SJSA1 (cell line): ENCODE results near the gene CCDC78. TPM values are rescaled to one million over a fixed set of nuclear protein-coding genes. Genes with fewer than 3 reads are reported as not detected.
A peak's percentile ranks its signal among the peaks of the same experiment; 100 is the strongest.

ENCODE experiments used
- DNase-seq, 2 experiments: peaks; one replicate each; pipeline ENCODE4 v3.0.0-alpha.2; 2015 to 2020; ENCODE audit warnings: low spot score in 2 of 2, low read depth in 1 of 2
- H3K27ac ChIP-seq: fragments of 250-450 bp; sonication (Bioruptor Pico); 2 replicates; pipeline ENCODE4 v1.5.1; 2020; ENCODE audit warnings: mild to moderate bottlenecking, moderate library complexity
- H3K27me3 ChIP-seq: fragments of 250-450 bp; sonication (Bioruptor Pico); replicated peaks from 2 replicates; pipeline ENCODE4 v1.5.1; 2020; ENCODE audit warnings: mild to moderate bottlenecking, moderate library complexity
- H3K36me3 ChIP-seq: fragments of 250-450 bp; sonication (Bioruptor Pico); 2 replicates; pipeline ENCODE4 v1.5.1; 2020; ENCODE audit warnings: mild to moderate bottlenecking
- H3K4me1 ChIP-seq: fragments of 250-450 bp; sonication (Bioruptor Pico); replicated peaks from 2 replicates; pipeline ENCODE4 v1.6.1; 2021; ENCODE audit warnings: mild to moderate bottlenecking
- H3K4me3 ChIP-seq: fragments of 250-450 bp; sonication (Bioruptor Pico); 2 replicates; pipeline ENCODE4 v1.5.1; 2020; ENCODE audit warnings: mild to moderate bottlenecking
- H3K9me3 ChIP-seq: fragments of 250-450 bp; sonication (Bioruptor Pico); replicated peaks from 2 replicates; pipeline ENCODE4 v1.5.1; 2020; ENCODE audit warnings: mild to moderate bottlenecking
- total RNA-seq: library from RNA; depleted of rRNA; stranded (reverse); fragments of >200 nt; shearing (Covaris generic); gene quantifications from 2 replicates; pipeline ENCODE4 v1.2.3, GENCODE V29; 2014

The CCDC78 gene
- total RNA-seq, 1 experiment from 2014 or later: 0.26 TPM

DNA sequence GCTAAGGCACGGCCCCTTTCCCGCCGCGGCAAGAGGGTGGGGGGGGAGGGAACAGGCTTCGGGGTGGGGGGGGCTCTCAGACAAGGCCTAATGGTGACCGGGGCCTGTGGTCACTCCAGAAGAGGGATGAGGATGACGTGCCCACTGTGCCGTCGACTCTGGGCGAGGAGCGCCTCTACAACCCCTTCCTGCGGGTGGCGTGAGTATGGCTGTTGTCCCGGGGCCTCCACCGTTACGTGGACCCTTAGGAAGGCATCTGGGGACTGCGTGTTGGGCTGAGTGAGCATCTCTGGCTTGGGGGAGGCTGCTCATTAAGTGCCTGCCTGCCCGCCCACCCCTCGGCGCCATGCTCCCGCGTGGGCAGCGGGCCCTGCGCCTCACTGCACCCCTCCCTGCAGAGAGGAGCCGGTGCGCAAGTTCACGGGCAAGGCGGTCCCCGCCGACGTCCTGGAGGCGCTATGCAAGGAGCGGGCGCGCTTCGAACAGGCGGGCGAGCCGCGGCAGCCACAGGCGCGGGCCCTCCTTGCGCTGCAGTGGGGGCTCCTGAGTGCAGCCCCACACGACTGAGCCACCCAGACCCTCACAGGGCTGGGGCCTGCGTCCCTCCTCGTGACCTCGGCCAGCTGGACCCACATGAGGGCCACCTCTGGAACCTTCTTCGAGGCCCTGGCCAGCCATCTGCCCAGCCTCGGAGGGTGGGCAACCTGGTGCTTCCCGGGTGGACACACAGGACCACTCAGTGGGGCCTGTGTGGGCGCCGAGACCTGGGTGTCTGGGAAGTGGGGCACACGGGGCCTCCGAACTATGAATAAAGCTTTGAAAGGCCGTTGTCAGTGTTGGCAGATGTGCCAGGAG lies 2.9 kb upstream of the CCDC78 start:
- H3K9me3 ChIP-seq: no peaks in the 10 kb centered on the region
- H3K4me3 ChIP-seq: no peak overlapping the region
- H3K36me3 ChIP-seq: peaks cover 17% of the 10 kb centered on the region
- peaks cover 24% of the 10 kb centered on the region for H3K27me3 ChIP-seq
- DNase-seq: no peak
- no peak overlapping the region for H3K27ac ChIP-seq
- H3K4me1 ChIP-seq: peaks cover 19% of the 10 kb centered on the region

DNA sequence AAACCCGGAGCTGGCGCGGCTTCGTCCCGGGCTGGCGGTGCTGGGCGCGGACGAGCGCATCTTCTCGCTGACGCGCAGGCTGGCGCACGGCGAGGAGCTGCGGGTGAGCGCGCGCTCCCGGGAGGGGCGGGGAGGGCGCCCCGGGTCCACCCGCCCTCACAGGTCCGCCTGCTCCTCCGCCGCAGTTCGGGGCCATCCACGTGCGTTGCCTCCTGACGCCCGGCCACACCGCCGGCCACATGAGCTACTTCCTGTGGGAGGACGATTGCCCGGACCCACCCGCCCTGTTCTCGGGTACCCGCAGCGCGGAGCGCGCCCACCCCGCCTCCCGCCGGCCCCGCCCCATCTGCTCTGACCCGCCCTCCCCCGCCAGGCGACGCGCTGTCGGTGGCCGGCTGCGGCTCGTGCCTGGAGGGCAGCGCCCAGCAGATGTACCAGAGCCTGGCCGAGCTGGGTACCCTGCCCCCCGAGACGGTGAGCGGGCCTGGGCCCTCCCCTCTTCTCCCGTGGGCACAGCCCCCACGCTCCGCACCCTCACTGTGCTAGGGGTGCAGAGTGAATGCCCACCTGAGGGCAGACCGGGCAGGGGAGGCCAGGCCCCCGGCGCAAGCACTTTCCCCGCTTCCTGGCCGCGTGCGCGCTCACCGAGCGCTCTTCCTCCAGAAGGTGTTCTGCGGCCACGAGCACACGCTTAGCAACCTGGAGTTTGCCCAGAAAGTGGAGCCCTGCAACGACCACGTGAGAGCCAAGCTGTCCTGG lies 2.1 kb upstream of the CCDC78 start:
- peaks cover 8% of the 10 kb centered on the region for H3K36me3 ChIP-seq
- peak overlapping the region; percentile 30 for H3K4me3 ChIP-seq
- H3K9me3 ChIP-seq: no peaks in the 10 kb centered on the region
- H3K27me3 ChIP-seq: peaks cover 24% of the 10 kb centered on the region
- peak; percentile 66 to 82 for DNase-seq
- H3K27ac ChIP-seq: no peak overlapping the region
- H3K4me1 ChIP-seq: peaks cover 19% of the 10 kb centered on the region

DNA sequence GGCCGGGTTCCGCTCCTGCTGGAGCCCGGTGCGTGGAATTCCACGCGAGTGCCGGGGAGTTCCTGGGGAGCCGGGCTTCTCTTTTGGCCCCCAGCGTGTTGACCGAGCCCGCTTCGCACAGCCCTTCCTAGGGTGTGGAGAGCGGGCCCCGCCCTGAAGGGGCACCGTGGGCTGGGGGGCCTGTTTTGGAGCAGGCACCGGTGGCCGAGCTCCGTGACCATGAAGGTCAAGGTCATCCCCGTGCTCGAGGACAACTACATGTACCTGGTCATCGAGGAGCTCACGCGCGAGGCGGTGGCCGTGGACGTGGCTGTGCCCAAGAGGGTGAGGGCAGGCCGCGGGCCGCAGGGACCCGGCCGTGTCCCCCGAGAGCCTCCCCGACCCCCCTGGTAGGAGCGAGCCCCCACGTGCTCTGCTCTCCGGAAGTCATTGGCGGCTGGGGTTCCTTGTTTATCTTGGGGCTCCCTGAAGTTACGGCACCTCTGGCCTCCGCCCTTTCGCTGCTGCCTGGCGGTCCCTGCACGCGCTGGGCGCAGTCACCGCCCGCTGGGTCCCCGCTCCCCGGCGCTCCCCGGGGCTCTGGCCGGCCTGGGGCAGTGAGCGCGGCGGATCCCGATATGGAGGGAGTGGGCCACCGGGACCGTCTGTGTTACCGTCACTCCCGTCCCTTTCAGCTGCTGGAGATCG lies 1.2 kb upstream of the CCDC78 start:
- peak overlapping the region; percentile 30 for H3K4me3 ChIP-seq
- peaks cover 4% of the 10 kb centered on the region; the same call in 1 of the 2 replicates for H3K36me3 ChIP-seq
- peaks cover 24% of the 10 kb centered on the region for H3K27me3 ChIP-seq
- peak in 1 of 2 experiments; percentile 37 for DNase-seq
- H3K27ac ChIP-seq: no peak overlapping the region
- H3K9me3 ChIP-seq: no peaks in the 10 kb centered on the region
- H3K4me1 ChIP-seq: peaks cover 19% of the 10 kb centered on the region

DNA sequence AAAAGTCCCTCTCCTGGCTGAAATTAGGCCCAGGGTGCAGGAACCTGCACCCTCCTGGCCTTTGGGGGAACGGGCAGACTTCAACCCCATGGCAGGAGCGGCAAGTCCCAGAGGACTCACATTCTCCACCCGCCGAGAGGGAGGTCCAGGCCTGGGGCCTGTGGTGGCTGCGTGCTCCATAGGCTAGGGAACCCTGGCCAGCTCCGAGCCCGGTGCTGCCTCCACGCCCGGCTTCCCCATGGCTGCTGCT lies 130 bp downstream of the CCDC78 start:
- H3K9me3 ChIP-seq: 0 out of 2 replicates have a peak, but pooled peaks cover 4% of the 10 kb centered on the region
- H3K27ac ChIP-seq: no peak overlapping the region
- H3K4me1 ChIP-seq: peaks cover 30% of the 10 kb centered on the region
- no peak overlapping the region for H3K4me3 ChIP-seq
- peaks cover 24% of the 10 kb centered on the region for H3K27me3 ChIP-seq
- no peak for DNase-seq
- H3K36me3 ChIP-seq: peaks cover 15% of the 10 kb centered on the region

DNA sequence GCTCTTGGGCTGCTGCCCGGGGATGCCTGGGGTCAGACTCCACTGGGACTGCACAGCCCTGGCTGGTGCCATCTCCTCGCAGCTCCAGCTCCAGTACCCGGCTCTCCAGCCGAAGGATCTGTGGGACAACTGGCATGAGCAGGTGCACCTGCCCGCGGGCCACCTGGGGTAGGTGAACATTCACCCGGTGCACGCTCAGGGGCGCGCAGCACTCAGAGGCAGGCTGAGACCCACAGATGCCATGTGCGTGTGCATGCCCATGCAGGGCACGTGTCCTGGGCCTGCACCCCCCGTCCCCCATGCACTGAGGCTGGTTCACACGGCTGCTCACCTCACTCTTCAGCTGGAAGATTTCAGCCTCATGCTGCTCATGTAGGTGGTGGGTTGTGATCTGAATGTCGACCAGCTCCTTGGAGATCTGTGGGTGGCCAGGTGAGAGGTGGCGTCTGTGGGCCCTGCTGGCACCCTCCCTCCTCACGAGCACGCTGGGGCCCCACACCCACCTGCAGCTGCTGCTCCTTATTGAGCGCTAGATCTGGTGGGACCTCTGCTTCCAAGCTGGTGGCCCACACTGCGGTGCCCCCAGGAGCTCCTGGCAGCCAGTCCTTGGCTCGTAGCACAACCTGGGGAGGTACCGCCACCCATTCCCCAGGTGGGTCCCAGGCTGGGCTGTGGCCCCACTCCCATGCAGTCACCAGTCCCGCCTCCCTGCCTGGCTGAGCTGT lies 618 bp downstream of the CCDC78 start:
- Histone ChIP-seq H3K27ac (no peak overlapping the region), H3K9me3 (0 out of 2 replicates have a peak, but pooled peaks cover 5% of the 10 kb centered on the region), H3K4me1 (peaks cover 35% of the 10 kb centered on the region), H3K27me3 (peaks cover 24% of the 10 kb centered on the region), H3K36me3 (peaks cover 17% of the 10 kb centered on the region), H3K4me3 (no peak overlapping the region)
- no peak for DNase-seq

DNA sequence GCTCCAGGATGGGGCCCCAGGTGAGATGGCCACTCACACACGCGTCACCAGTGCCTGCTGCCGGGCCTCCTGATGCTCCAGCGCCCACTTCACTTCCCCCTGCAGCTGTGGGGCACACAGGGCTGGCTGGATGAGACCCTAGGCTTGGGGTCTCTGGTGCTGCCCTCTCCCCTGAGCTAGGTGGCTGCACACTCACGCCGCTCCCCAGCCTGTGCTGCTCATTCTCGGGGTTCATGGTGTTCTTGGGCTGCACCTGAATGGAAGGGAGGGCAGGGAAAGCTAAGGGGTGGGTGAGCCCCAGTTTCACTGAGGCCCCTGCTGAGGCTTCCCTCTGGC lies 1.2 kb downstream of the CCDC78 start:
- Histone ChIP-seq H3K27me3 (peaks cover 24% of the 10 kb centered on the region), H3K27ac (no peak overlapping the region), H3K4me1 (peaks cover 41% of the 10 kb centered on the region), H3K9me3 (0 out of 2 replicates have a peak, but pooled peaks cover 5% of the 10 kb centered on the region), H3K36me3 (peaks cover 17% of the 10 kb centered on the region), H3K4me3 (no peak overlapping the region)
- DNase-seq: no peak

DNA sequence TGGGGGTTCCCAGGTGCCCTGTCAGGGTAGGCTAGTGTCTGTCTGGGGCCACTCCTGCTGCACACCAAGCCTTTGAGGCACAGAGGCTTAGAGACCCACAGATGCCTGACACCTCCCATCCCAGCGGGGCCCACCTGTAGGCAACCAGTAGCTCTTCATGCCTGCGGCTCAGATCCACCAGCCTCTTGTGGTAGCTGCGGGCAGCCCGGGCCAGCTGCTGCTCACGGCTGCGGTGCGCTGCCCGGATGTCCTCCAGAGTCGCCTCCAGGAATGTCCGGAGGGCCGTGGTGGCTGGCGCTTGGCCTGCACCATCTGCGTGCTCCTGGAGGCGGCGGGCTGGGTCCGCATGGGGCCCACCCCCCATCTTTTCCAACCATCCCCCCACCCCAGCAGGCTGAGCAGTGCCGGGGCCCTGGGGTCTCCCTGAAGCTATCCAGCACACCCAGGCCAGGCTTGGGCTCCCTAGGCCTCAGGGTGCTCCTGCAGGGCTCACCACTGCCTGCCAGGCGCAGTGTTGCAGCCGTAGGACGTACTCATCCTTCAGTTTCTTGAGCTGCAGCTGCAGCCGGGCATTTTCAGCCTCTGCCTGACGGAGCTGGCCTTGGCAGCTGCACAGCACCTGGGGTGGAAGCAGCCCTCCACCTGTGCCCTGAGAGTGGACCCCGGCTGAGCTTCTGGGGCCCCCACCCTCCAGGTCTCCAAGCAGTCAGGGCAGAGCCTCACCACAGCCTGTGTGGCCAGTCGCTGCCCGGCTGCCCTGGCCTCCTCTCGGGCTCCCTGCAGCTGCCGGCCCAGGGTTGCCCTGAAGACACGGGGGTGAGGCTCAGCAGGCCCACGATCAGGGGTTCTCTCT lies 1.8 kb downstream of the CCDC78 start:
- Histone ChIP-seq H3K4me1 (peaks cover 45% of the 10 kb centered on the region), H3K4me3 (no peak overlapping the region), H3K27me3 (peaks cover 24% of the 10 kb centered on the region), H3K27ac (no peak overlapping the region), H3K9me3 (0 out of 2 replicates have a peak, but pooled peaks cover 5% of the 10 kb centered on the region), H3K36me3 (peaks cover 17% of the 10 kb centered on the region)
- no peak for DNase-seq

DNA sequence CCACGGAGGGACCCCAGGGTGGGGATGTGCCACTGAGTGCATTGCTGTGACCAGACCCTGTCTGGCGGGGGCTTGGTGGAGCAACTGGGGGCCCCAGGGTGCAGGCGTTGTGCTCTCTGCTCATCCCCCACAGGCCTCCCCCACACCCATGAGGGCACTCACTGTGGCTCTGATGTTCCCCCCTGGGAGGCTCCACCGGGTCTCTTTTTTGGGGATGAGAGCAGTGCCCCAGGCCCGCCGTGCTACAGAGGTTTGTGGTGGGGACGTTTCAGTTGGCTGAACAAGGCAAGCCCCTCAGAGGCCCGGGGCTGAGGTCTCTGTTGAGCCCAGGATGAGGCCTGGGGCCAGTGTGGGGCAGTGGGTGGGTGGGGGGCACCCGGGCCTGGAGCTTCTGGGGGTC lies 2.5 kb downstream of the CCDC78 start:
- 0 out of 2 replicates have a peak, but pooled peaks cover 5% of the 10 kb centered on the region for H3K9me3 ChIP-seq
- H3K4me3 ChIP-seq: no peak overlapping the region
- peaks cover 17% of the 10 kb centered on the region for H3K36me3 ChIP-seq
- peaks cover 24% of the 10 kb centered on the region for H3K27me3 ChIP-seq
- peaks cover 50% of the 10 kb centered on the region for H3K4me1 ChIP-seq
- DNase-seq: no peak
- H3K27ac ChIP-seq: no peak overlapping the region

DNA sequence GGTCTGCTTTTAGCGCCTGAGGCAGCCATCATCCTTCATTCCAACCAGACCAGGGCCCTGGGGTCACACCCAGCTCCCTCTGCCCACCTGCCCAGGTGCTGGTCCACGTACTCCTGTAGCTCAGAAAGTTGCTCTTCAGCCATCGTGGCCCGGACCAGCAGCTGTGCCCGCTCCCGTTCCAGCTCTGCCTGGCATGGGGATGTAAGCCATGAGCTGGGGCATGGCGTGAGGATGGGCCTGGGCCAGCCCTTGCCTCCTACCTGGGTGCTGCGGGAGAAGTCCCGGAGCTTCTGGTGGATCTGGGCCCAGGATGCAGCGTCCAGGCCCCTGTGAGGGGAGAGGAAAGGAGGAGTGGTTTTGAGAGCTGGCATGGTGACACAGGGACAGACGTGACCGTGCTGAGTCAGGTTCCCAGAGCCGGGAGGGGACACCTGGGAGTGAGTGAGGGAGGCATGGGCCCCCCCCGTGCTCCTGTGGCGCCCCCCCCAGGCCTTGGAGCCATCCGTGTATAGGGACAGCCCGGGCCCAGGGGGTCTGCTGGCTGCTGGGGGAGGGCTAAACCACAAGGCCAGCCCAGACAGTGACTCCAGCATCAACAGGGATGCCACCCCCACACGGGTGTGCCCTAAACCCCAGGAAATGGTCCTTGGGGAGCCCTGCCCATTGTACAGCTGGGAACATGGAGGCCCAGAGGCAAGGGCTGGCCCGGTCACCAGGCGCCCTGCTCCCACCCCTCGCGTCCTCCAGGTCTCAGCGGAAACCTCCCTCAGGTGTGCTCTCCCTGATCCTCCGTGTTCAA lies 3.2 kb downstream of the CCDC78 start:
- H3K4me3 ChIP-seq: no peak overlapping the region
- H3K9me3 ChIP-seq: 0 out of 2 replicates have a peak, but pooled peaks cover 5% of the 10 kb centered on the region
- H3K4me1 ChIP-seq: peaks cover 43% of the 10 kb centered on the region
- H3K36me3 ChIP-seq: peaks cover 17% of the 10 kb centered on the region
- H3K27ac ChIP-seq: no peak overlapping the region
- DNase-seq: no peak
- peaks cover 21% of the 10 kb centered on the region for H3K27me3 ChIP-seq

DNA sequence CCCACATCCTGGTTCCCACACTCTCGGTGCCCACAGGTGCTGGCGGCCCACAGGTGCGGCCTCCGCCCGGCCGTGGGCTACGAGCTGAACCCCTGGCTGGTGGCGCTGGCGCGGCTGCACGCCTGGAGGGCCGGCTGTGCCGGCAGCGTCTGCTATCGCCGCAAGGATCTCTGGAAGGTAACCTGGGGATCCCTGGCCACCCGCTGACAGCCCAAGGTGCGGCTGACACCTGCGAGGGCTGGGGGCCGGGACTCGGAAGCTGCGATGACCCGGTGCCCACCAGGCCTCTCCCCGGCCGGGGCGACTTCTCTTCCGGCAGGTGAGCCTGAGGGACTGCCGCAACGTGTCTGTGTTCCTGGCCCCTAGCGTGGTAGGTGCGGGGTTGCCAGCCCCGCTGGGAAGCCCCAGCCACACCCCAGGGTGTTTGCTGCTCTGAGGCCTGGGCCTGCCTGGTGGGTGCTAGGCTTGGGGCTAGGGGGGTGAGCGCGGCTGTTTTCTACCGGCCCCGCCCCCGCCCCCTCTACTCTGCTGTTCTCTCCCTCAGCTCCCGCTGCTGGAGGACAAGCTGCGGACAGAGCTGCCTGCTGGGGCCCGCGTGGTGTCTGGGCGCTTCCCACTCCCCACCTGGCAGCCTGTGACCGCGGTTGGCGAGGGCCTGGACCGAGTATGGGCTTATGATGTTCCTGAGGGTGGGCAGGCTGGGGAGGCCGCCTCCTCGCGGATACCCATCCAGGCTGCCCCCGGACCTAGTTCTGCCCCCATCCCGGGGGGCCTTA lies 4.3 kb downstream of the CCDC78 start:
- peaks cover 14% of the 10 kb centered on the region for H3K27me3 ChIP-seq
- H3K4me1 ChIP-seq: peaks cover 34% of the 10 kb centered on the region
- peak overlapping the region; percentile 89 for H3K4me3 ChIP-seq
- 0 out of 2 replicates have a peak, but pooled peaks cover 5% of the 10 kb centered on the region for H3K9me3 ChIP-seq
- DNase-seq: no peak
- peaks cover 17% of the 10 kb centered on the region for H3K36me3 ChIP-seq
- no peak overlapping the region for H3K27ac ChIP-seq

DNA sequence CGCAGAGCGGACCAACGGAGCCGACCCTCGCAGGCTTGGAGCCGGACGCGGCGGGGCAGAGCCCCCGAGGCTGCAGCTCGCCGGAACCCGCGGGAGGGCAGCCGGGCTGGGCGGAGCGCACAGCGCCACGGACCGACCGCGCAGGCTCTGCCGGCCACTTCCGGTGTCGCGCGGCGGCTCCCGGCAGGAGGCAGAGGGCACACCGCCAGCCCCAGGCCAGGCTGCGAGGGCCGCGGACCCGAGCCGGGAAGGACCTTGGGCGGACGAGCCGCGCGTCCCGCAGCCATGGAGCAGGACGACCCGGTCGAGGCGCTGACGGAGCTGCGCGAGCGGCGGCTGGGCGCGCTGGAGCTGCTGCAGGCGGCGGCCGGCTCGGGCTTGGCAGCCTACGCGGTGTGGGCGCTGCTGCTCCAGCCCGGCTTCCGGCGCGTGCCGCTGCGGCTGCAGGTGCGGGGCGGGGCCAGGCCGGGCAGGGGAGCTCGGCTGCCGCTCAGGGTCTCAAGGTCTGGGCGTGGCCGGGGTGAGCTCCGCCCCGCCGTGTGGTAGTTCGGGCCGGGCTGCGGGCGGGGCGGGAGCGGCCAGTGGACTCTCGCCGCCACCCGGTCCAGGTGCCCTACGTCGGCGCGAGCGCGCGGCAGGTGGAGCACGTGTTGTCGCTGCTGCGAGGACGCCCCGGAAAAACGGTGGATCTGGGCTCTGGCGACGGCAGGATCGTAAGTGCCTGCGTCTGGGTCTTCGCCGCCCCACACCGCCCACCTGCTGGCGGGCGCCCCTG lies 5.1 kb downstream of the CCDC78 start, which contains the start of gene ANTKMT:
TSS of gene ANTKMT (plus strand) at position 157 of the 775 bp plus-strand sequence. CDS start at position 286, 129 bp downstream.
- Histone ChIP-seq H3K4me3 (peak within 1 kb of the TSS; percentile 89), H3K27ac (peak within 1 kb of the TSS; percentile 40), H3K9me3 (0 out of 2 replicates have a peak, but pooled peaks cover 5% of the 10 kb centered on the region), H3K4me1 (peaks cover 34% of the 10 kb centered on the region), H3K36me3 (peaks cover 17% of the 10 kb centered on the region), H3K27me3 (peaks cover 9% of the 10 kb centered on the region; the same call in 1 of the 2 replicates)
- DNase-seq: peak; percentile 75 to 89
